Nephron progenitor cell (in vitro differentiated cells): ENCODE data around the gene ADGRL3.

Experiments
- DNase-seq: peaks from one replicate; pipeline ENCODE4 v3.0.0; 2021
- H3K27ac Mint-ChIP-seq: 2 replicates; pipeline ENCODE4 v1.8.0; 2021; ENCODE audit warnings: mild to moderate bottlenecking, moderate library complexity, mixed read lengths
- H3K27me3 Mint-ChIP-seq: 2 replicates; pipeline ENCODE4 v1.8.0; 2021; ENCODE audit warnings: mild to moderate bottlenecking, low read depth, mixed read lengths; ENCODE audit not compliant: poor library complexity
- H3K36me3 Mint-ChIP-seq: 2 replicates; pipeline ENCODE4 v1.8.0; 2021; ENCODE audit warnings: low read depth, mixed read lengths
- H3K4me1 Mint-ChIP-seq: 2 replicates; pipeline ENCODE4 v1.8.0; 2021; ENCODE audit warnings: mixed read lengths
- H3K4me3 Mint-ChIP-seq: 2 replicates; pipeline ENCODE4 v1.8.0; 2021; ENCODE audit warnings: mild to moderate bottlenecking, moderate library complexity, mixed read lengths
- H3K9me3 Mint-ChIP-seq: 2 replicates; pipeline ENCODE4 v1.8.0; 2021; ENCODE audit warnings: mild to moderate bottlenecking, moderate library complexity, mixed read lengths
- TF ChIP-seq, protein P1 (sequence below): fragments of 200-600 bp; sonication (generic); IDR thresholded peaks from 2 replicates; pipeline ENCODE4 v1.5.0; 2021; ENCODE audit warnings: antibody characterized with exemption

The ADGRL3 gene

DNA sequence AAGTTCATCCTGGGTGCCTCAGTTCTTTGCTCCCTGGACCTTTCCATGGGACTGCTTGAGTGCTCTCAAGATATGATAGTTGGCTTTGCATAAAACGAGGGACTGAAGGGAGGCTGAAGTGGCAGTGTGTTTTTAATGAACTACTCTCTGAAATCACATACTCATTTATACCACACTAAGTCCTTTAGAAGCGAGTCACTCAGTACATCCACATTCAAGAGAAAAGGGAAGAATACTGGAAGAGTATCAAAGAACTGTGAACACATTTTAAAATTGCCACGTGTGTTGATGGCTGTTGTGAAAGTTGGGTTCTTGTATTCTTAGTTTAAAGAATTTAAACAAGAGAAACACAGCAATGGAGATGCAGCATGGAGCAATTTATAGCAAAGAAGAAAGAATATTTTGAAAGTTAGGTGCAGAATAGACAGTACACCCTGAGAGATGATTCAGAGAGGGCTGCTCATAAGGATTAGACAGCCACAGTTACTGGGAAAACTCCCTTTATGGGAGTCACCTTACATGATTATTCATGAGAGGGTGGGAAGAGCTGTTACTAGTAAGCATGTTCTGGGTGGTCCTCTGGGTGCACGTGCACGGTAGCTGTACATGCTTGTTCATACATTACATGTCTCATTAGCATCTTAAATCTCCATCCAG, 380.7 kb downstream of the ADGRL3 start:
- H3K4me3 Mint-ChIP-seq: no peak overlapping the region
- H3K27me3 Mint-ChIP-seq: no peaks in the 10 kb centered on the region
- DNase-seq: no peak
- H3K36me3 Mint-ChIP-seq: no peaks in the 10 kb centered on the region
- no peaks in the 10 kb centered on the region for H3K9me3 Mint-ChIP-seq
- H3K27ac Mint-ChIP-seq: no peak overlapping the region
- H3K4me1 Mint-ChIP-seq: no peaks in the 10 kb centered on the region
- TF ChIP-seq, protein P1, sequence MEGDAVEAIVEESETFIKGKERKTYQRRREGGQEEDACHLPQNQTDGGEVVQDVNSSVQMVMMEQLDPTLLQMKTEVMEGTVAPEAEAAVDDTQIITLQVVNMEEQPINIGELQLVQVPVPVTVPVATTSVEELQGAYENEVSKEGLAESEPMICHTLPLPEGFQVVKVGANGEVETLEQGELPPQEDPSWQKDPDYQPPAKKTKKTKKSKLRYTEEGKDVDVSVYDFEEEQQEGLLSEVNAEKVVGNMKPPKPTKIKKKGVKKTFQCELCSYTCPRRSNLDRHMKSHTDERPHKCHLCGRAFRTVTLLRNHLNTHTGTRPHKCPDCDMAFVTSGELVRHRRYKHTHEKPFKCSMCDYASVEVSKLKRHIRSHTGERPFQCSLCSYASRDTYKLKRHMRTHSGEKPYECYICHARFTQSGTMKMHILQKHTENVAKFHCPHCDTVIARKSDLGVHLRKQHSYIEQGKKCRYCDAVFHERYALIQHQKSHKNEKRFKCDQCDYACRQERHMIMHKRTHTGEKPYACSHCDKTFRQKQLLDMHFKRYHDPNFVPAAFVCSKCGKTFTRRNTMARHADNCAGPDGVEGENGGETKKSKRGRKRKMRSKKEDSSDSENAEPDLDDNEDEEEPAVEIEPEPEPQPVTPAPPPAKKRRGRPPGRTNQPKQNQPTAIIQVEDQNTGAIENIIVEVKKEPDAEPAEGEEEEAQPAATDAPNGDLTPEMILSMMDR: no peak

DNA sequence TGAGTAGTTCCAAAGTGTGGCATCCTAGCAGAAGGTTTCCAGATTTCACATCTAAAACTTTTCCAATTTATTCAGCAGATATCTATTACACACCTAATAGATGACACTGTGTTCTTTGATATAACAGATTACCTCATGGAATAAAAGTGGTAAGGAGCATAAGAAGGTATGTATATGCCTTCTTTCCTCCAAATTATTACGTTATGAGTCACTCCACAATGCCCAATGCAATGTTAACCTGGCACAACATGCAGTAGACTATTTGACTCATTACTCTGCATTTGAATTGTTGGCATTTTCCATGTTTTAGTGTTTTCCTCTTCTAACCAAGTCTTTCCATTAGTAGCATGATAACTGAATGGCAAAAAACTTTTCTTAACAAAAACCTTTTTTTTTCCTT, 383.6 kb downstream of the ADGRL3 start:
- Mint-ChIP-seq H3K4me1 (no peaks in the 10 kb centered on the region), H3K36me3 (no peaks in the 10 kb centered on the region), H3K27me3 (no peaks in the 10 kb centered on the region), H3K27ac (no peak overlapping the region), H3K9me3 (no peaks in the 10 kb centered on the region), H3K4me3 (no peak overlapping the region)
- no peak for DNase-seq
- TF ChIP-seq, protein P1: no peak

DNA sequence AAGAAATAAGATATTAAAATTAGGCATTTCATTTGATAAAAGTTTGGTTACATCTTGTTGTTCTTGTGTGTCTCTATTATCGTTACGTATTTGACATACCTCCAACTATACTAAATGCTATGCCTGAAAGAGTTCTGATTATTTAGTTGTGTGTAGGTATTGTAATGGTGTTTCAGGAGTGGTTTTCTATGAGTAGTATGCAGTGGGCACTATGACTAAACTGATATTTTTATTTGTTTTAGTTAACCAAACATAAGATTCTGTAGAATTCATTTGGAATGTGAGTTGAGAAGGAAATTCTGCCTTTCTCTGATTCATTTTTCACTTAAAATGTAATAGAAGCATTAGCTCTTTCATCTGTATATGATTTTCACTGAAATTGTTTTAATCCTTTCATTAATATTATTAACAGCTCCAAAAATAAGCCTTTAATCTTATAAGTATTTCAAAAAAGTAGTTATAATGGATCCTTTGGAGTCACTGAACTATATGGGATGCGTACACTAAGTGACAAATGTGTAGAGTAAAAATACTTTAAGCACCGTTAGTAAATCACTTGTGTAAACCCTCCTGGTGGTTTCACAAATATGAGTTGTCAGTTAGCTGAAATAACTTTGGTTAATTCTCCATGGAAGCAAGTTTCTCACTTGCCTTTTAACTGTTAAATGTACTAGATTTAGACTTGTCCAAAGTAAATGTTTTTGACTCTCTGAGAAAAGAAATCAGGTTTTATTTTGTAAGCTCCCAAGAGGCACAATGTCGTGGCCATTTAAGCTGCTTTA, 388.7 kb downstream of the ADGRL3 start:
- H3K9me3 Mint-ChIP-seq: no peaks in the 10 kb centered on the region
- no peak for DNase-seq
- H3K4me1 Mint-ChIP-seq: no peaks in the 10 kb centered on the region
- no peak overlapping the region for H3K4me3 Mint-ChIP-seq
- no peak overlapping the region for H3K27ac Mint-ChIP-seq
- H3K27me3 Mint-ChIP-seq: no peaks in the 10 kb centered on the region
- TF ChIP-seq, protein P1: no peak
- no peaks in the 10 kb centered on the region for H3K36me3 Mint-ChIP-seq

DNA sequence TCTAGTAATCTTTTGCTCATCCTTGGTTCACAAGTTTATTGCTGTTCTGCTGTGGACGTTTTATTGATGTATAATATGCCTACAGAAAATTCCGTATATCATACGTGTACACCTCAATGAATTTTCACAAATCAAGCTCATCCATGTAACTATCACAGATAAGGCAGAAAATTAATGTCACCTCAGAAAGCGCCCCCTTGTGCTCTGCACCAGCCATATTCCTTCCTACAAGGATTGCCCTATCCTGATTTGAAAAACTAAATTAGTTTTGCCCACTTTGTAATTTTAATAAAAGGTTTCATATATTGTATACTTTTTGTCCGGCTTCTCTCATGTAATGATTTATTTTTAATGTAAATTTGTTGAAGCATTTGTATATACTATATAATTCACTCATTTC, 390.8 kb downstream of the ADGRL3 start:
- H3K4me1 Mint-ChIP-seq: no peaks in the 10 kb centered on the region
- H3K4me3 Mint-ChIP-seq: no peak overlapping the region
- DNase-seq: no peak
- H3K27ac Mint-ChIP-seq: no peak overlapping the region
- H3K36me3 Mint-ChIP-seq: no peaks in the 10 kb centered on the region
- no peaks in the 10 kb centered on the region for H3K27me3 Mint-ChIP-seq
- H3K9me3 Mint-ChIP-seq: no peaks in the 10 kb centered on the region
- TF ChIP-seq, protein P1: no peak

DNA sequence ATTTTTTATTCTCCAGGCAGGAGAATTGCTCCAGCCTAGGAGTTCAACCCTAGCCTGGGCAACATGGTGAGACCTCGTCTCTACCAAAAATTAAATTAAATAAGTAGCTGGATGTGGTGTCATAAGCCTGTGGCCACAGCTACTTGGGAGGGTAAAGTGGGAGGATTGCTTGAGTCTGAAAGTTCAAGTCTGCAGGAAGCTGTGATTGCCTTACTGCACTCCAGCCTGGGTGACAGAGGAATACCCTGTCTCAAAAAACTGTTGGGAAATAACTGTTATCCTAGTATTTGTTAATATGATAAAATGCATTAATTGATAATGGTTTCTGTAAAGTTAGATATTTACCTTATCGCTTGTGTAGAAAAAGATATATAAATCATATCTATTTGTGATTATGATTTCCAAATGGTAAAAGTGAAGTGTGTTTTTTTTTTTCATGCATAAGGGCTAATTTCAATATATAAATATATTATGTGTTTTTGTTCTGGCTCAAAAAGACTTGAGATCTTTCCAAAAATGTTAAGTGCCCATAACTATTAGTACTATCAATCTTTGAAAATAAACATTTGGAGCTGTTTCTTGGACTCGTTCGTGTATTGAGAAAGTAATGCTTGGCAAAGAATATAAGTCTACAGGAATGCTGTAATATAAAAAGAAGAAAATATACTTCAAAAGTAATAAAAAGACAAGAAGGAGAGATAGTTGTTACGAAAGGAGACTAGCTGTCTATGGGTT, 396.6 kb downstream of the ADGRL3 start:
- H3K27ac Mint-ChIP-seq: no peak overlapping the region
- TF ChIP-seq, protein P1: no peak
- no peak for DNase-seq
- no peak overlapping the region for H3K4me3 Mint-ChIP-seq
- H3K9me3 Mint-ChIP-seq: no peaks in the 10 kb centered on the region
- H3K27me3 Mint-ChIP-seq: no peaks in the 10 kb centered on the region
- no peaks in the 10 kb centered on the region for H3K36me3 Mint-ChIP-seq
- no peaks in the 10 kb centered on the region for H3K4me1 Mint-ChIP-seq
